ENCODE measurements around the gene MAP3K14. TPM values are rescaled to one million over a fixed set of nuclear protein-coding genes. Genes with fewer than 3 reads are reported as not detected.

Gene MAP3K14
- total and polyA plus RNA-seq, 2 of the 4 experiments (the other 2 are of a cell fraction), result 4.1 to 21.7 TPM

DNA sequence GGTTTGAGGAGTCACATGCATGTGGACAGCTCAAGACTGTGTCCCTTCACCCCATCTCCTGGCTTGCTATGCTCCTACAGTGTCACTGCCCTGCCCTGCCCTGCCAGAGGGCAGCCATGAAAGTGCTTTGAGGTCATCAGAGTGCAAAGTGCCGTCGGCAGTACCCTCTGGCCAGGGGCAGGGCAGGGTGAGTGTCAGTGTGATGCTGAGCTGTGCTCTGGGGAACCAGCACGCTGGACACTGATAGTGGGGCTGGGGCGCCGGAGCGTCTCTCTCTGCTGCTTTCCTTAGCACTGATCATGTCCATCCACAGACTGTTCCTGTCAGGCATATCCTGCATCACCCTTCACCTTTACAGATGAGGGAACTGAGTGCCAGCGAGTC, 53.4 kb downstream of the MAP3K14 start:
- H3K27ac ChIP-seq (ENCODE audit: insufficient read depth, low read length), result no peak overlapping the region
- no peak overlapping the region for H3K56ac ChIP-seq (ENCODE audit: extremely low read depth, insufficient read depth, low read length)
- H2AK5ac ChIP-seq (ENCODE audit: low read depth, low read length), result no peak overlapping the region
- H3K9me3 ChIP-seq (ENCODE audit: control insufficient read depth, insufficient read depth, low read length), result no peaks in the 10 kb centered on the region
- no peak overlapping the region for H2BK20ac ChIP-seq (ENCODE audit: low read depth, low read length)
- dilution Hi-C loops (cut with HindIII; ENCODE audit: low sequenced_read_pairs, unreplicated experiment) (no loop called here), intact Hi-C loops (cut with micrococcal nuclease) (no loop called here), in situ Hi-C loops (cut with MboI; ENCODE audit: low sequenced_read_pairs) (no loop called here)
- BruUV-seq (replicated peaks), result no TSS peak
- no peaks in the 10 kb centered on the region; a peak in 1 of 4 replicates for H3K79me1 ChIP-seq (ENCODE audit: low read depth in 1 of 2, low read length in 2 of 2)
- no peak overlapping the region for H4K91ac ChIP-seq (ENCODE audit: insufficient read depth, low read depth, low read length)
- H4K5ac ChIP-seq (ENCODE audit: low read depth, low read length), result no peak overlapping the region
- no peak overlapping the region for H3K4me3 ChIP-seq (ENCODE audit: insufficient read depth, low read depth, low read length)
- TF ChIP-seq MAFK (IDR thresholded peaks at IDR 0.05; ENCODE audit: low read depth, low read length) (no peak), CTCF (conservative IDR thresholded peaks at IDR 0.05; ENCODE audit: low read depth, low read length) (no peak), FOS (IDR thresholded peaks at IDR 0.05; ENCODE audit: low read depth, low read length) (no peak)
- TF ChIP-seq, protein P1, sequence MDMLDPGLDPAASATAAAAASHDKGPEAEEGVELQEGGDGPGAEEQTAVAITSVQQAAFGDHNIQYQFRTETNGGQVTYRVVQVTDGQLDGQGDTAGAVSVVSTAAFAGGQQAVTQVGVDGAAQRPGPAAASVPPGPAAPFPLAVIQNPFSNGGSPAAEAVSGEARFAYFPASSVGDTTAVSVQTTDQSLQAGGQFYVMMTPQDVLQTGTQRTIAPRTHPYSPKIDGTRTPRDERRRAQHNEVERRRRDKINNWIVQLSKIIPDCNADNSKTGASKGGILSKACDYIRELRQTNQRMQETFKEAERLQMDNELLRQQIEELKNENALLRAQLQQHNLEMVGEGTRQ (IDR thresholded peaks at IDR 0.05; ENCODE audit: low read depth, low read length), result no peak
- no peak overlapping the region for H2AK9ac ChIP-seq (replicated peaks; ENCODE audit: low read depth, low read length, poor library complexity)
- H3K4me1 ChIP-seq (ENCODE audit: control insufficient read depth, insufficient read depth, low read length), result peaks cover 27% of the 10 kb centered on the region
- H2BK15ac ChIP-seq (ENCODE audit: low read depth, low read length), result no peak overlapping the region
- H3K27me3 ChIP-seq (ENCODE audit: control insufficient read depth, insufficient read depth, low read length), result no peaks in the 10 kb centered on the region
- H3K14ac ChIP-seq (replicated peaks; ENCODE audit: low read depth, low read length), result no peak overlapping the region
- DNase-seq (no peak), ATAC-seq (ENCODE audit: low read depth) (peak; percentile 5; the same call in 1 of the 2 replicates)
- H3K36me3 ChIP-seq (ENCODE audit: control insufficient read depth, insufficient read depth, low read length), result peaks cover 44% of the 10 kb centered on the region
- no peak overlapping the region for H3K18ac ChIP-seq (ENCODE audit: low read depth, low read length)
- 100% methylated on average over 3 of the region's 7 CpGs; no CpG with 5 or more reads in 1 of the 2 experiments for WGBS, 2 experiments (ENCODE audit: extremely low coverage in 2 of 2, insufficient read length in 1 of 2)
- no peak overlapping the region for H3K9ac ChIP-seq (ENCODE audit: low read depth, low read length)
- ChIA-PET CTCF (no interaction called here), POLR2A (ENCODE audit: unreplicated experiment) (no interaction called here)
- no peak overlapping the region for H3K4me2 ChIP-seq (ENCODE audit: low read depth, low read length)
- H3K4ac ChIP-seq (ENCODE audit: low read depth, low read length), result no peak overlapping the region
- H3K23ac ChIP-seq (ENCODE audit: low read depth, low read length), result no peak overlapping the region
- no peak overlapping the region for H2AFZ ChIP-seq (replicated peaks; ENCODE audit: low read length, poor library complexity)
- peaks cover 3% of the 10 kb centered on the region; the same call in 1 of the 2 replicates for H3K9me1 ChIP-seq (ENCODE audit: insufficient read depth, low read length)
- H2BK5ac ChIP-seq (ENCODE audit: low read depth, low read length, poor library complexity, severe bottlenecking), result no peak overlapping the region
- H2BK120ac ChIP-seq (ENCODE audit: low read depth, low read length), result no peak overlapping the region
- H4K8ac ChIP-seq (ENCODE audit: low read depth in 2 of 2, low read length in 2 of 2), result no peak overlapping the region
- peaks cover 12% of the 10 kb centered on the region for H4K20me1 ChIP-seq (ENCODE audit: insufficient read depth, low read length)
